KMS-11 (cell line): Measurements from ENCODE around the gene VASP.

ENCODE experiments used
- H2AFZ ChIP-seq: fragments of 200-600 bp; sonication (generic); 2 replicates; pipeline ENCODE4 v1.6.1; 2016; ENCODE audit warnings: antibody characterized with exemption, mixed run types, low read depth
- H3K27ac ChIP-seq: fragments of 200-600 bp; sonication (generic); 2 replicates; pipeline ENCODE4 v1.6.1; 2016; ENCODE audit warnings: mild to moderate bottlenecking, mixed run types
- H3K27me3 ChIP-seq: fragments of 200-600 bp; sonication (generic); 2 replicates; pipeline ENCODE4 v1.6.1; 2017; ENCODE audit warnings: mild to moderate bottlenecking, low read depth, mixed run types, moderate library complexity; ENCODE audit not compliant: insufficient read depth
- H3K36me3 ChIP-seq: fragments of 200-600 bp; sonication (generic); 2 replicates; pipeline ENCODE4 v1.6.1; 2017; ENCODE audit warnings: mild to moderate bottlenecking, mixed run types; ENCODE audit not compliant: insufficient read depth
- H3K4me1 ChIP-seq: fragments of 200-600 bp; sonication (generic); 2 replicates; pipeline ENCODE4 v1.6.1; 2016; ENCODE audit warnings: mild to moderate bottlenecking, low read depth, mixed run types; ENCODE audit not compliant: poor library complexity, severe bottlenecking
- H3K4me2 ChIP-seq: fragments of 200-600 bp; sonication (generic); 2 replicates; pipeline ENCODE4 v1.7.0; 2016; ENCODE audit warnings: mild to moderate bottlenecking, mixed run types
- H3K4me3 ChIP-seq: fragments of 200-600 bp; sonication (generic); IDR thresholded peaks from 2 replicates; pipeline ENCODE4 v1.6.1; 2017; ENCODE audit warnings: low read depth, low read length, mixed read lengths; ENCODE audit not compliant: insufficient read depth
- H3K79me2 ChIP-seq: fragments of 200-600 bp; sonication (generic); 2 replicates; pipeline ENCODE4 v1.6.1; 2016; ENCODE audit warnings: low read depth, mixed run types; ENCODE audit not compliant: insufficient read depth
- H3K9ac ChIP-seq: fragments of 200-600 bp; sonication (generic); 2 replicates; pipeline ENCODE4 v1.6.1; 2016; ENCODE audit warnings: mild to moderate bottlenecking, mixed run types
- H4K20me1 ChIP-seq: fragments of 200-600 bp; sonication (generic); 2 replicates; pipeline ENCODE4 v1.6.1; 2016; ENCODE audit warnings: mild to moderate bottlenecking, mixed run types; ENCODE audit not compliant: insufficient read depth
- CTCF ChIP-seq: fragments of 200-600 bp; sonication (generic); conservative IDR thresholded peaks from 2 replicates; pipeline ENCODE4 v1.6.1; 2017; ENCODE audit warnings: low read depth, mild to moderate bottlenecking, antibody characterized with exemption, low read length, moderate library complexity, mixed read lengths

Gene VASP

DNA sequence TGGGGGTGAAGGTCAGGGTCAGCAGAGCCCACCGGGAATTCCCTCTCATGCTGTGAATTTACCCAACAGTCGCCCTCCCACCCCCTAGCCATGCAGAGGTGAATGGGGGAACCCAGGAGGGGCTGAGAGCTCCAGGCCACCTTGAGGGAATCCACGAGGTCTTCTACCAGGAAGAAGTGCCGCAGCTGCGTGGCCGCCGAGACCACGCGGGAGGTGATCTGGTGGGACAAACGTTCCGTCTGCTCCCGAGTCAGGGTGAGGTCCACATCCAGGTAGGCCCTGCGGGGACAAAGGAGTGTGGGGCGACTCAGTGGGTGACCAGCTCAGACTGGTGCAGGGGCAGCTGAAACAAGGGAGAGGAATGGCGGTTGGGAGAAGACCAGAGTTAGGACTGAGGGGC, 18.6 kb upstream of the VASP start:
- H3K4me2 ChIP-seq, result no peak overlapping the region
- TF ChIP-seq CTCF, result no peak
- H3K27ac ChIP-seq, result no peak overlapping the region
- no peak overlapping the region for H2AFZ ChIP-seq
- H3K4me3 ChIP-seq, result no peak overlapping the region
- peaks cover 75% of the 10 kb centered on the region for H3K27me3 ChIP-seq
- H3K4me1 ChIP-seq, result peaks cover 26% of the 10 kb centered on the region
- no peaks in the 10 kb centered on the region for H4K20me1 ChIP-seq
- no peaks in the 10 kb centered on the region for H3K36me3 ChIP-seq
- H3K79me2 ChIP-seq, result no peaks in the 10 kb centered on the region
- H3K9ac ChIP-seq, result no peak overlapping the region

DNA sequence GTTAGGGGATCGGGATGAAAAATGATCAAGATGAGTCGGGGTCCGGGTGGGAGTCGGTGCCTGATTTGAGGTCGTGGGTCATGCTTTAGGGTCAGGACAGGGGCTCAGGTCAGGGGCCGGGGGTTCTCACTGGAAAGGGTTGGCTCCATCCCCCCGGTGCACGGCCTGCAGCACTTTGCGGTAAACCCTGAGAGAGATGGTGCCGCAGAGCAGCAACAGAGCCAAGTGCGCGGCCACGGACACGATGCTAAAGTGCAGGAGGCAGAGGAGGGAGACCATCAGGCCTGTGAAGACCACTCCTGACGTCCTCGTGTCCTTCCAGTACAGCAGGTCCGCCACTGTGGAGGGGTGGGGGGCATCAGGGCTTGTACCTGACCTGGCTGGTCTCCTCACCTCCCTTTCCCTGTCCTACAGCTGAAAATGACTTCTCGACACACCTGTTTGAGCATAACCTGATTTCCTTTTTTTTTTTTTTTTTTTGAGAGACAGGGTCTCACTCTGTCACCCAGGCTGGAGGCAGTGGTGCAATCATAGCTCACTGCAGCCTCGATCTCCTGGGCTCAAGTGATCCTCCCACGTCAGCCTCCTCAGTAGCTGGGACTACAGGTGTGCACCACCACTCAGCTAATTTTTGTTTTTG, 17.9 kb upstream of the VASP start:
- Histone ChIP-seq H3K4me2 (no peak overlapping the region), H3K9ac (no peak overlapping the region), H3K79me2 (no peaks in the 10 kb centered on the region), H3K36me3 (no peaks in the 10 kb centered on the region), H2AFZ (no peak overlapping the region), H3K27ac (no peak overlapping the region), H3K27me3 (peaks cover 81% of the 10 kb centered on the region), H3K4me3 (no peak overlapping the region), H4K20me1 (no peaks in the 10 kb centered on the region), H3K4me1 (peaks cover 28% of the 10 kb centered on the region)
- no peak for TF ChIP-seq CTCF

DNA sequence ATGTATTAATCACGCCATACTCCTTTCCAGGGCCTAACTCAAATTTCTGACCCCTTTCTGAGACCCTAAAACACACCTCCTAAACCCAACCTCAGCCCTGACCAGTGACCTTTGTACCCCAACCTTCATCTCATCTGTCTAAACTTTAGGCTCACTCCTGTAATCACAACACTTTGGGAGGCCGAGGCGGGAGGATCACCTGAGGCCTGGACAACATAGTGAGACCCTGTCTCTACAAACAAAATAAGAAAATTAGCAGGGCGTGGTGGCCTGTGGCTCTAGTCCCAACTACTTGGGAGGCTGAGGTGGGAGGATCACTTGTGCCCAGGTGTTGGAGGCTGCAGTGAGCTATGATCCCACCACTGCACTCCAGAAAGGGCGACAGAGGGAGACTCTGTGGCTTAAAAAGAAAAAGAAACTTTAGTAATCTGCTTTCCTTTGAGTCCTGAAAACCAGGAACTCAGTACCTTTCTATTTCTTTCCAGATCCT, 15.1 kb upstream of the VASP start:
- H3K4me3 ChIP-seq, result no peak overlapping the region
- TF ChIP-seq CTCF, result no peak
- H3K79me2 ChIP-seq, result no peaks in the 10 kb centered on the region
- peaks cover 19% of the 10 kb centered on the region for H3K4me1 ChIP-seq
- H2AFZ ChIP-seq, result no peak overlapping the region
- H4K20me1 ChIP-seq, result no peaks in the 10 kb centered on the region
- H3K27ac ChIP-seq, result no peak overlapping the region
- no peak overlapping the region for H3K9ac ChIP-seq
- peaks cover 89% of the 10 kb centered on the region for H3K27me3 ChIP-seq
- H3K36me3 ChIP-seq, result no peaks in the 10 kb centered on the region
- peak overlapping the region; percentile 52; the same call in 1 of the 2 replicates for H3K4me2 ChIP-seq

DNA sequence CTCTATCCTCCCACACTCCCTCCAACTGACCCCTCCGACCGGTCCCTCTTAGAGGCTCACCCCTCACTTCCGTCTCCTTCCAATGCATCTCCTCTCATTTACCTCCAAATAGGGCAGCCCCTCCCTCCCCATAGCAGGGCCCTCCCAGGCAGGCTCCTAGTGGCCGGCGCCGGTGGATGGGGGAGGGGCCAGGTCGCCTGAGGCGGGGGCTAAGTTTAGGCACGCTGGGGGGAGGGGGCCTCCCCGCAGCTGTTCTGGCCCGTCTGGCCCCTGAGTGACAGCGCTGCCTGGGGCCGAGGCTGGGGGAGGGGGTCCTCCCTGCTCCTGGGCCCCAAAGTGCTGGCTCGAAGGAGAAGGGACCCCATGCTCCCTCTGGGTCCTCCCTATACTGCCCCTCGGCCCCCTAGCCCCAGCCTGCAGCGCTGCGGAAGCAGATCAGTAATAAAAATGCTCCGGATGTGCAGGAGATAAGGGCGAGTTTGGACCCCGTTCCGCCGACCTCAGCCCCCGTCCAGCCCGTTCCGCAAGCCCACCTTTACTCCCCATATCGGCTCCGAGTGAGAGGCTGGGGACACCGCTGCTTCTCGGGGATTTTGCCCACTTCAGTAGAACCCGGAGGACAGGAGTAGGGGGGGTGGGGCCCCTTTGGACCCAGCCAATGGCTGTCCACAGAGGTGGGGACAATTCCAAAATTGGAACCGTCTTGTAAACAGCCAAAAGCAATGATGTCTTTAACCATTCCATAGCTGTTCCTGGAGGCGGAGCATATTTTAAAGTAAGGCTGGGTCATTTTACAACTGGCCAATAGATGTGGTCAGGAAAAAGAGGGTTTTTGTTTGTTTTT, 14.4 kb upstream of the VASP start:
- Histone ChIP-seq H4K20me1 (no peaks in the 10 kb centered on the region), H3K4me1 (peaks cover 19% of the 10 kb centered on the region), H3K4me3 (no peak overlapping the region), H3K27me3 (peaks cover 82% of the 10 kb centered on the region), H2AFZ (peak overlapping the region; percentile 7; the same call in 1 of the 2 replicates), H3K4me2 (peak overlapping the region; percentile 52; the same call in 1 of the 2 replicates), H3K9ac (no peak overlapping the region), H3K27ac (no peak overlapping the region), H3K36me3 (no peaks in the 10 kb centered on the region), H3K79me2 (no peaks in the 10 kb centered on the region)
- no peak for TF ChIP-seq CTCF
